Endometrial microvascular endothelial cells (primary cell): ENCODE measurements around the gene GABRB1. TPM values are rescaled to one million over a fixed set of nuclear protein-coding genes. Genes with fewer than 3 reads are reported as not detected.

Source experiments
- in situ Hi-C: cut with HindIII; loops from 2 replicates; pipeline ENCODE4 v1.10.0; 2017; ENCODE audit warnings: low sequenced_read_pairs, low pct_unique_long_range_greater_than_20kb; ENCODE audit errors: inconsistent ontology term
- total RNA-seq: library from RNA; depleted of rRNA; stranded (reverse); fragments of >200 nt; gene quantifications from one replicate; pipeline ENCODE4 v1.2.3, GENCODE V29; 2015; ENCODE audit errors: inconsistent ontology term

Gene GABRB1
- total RNA-seq, 1 donor from 2014 or later = not detected

GRCh38 chr4:47101453-47101852 lies 70.1 kb downstream of the GABRB1 start:
- in situ Hi-C loops = no loop called here

GRCh38 chr4:47104986-47105385 lies 73.6 kb downstream of the GABRB1 start:
- in situ Hi-C loops = no loop called here

- in situ Hi-C loops = no loop called here
Observed at GRCh38 chr4:47106561-47106960, 75.2 kb downstream of the GABRB1 start.

- in situ Hi-C loops = no loop called here
Observed at GRCh38 chr4:47109379-47109778, 78.0 kb downstream of the GABRB1 start.

GRCh38 chr4:47110546-47111132 lies 79.3 kb downstream of the GABRB1 start:
- in situ Hi-C loops = no loop called here

- in situ Hi-C loops = no loop called here
Observed at GRCh38 chr4:47118192-47118929, 87.0 kb downstream of the GABRB1 start.

- in situ Hi-C loops = no loop called here
Observed at GRCh38 chr4:47120783-47121182, 89.4 kb downstream of the GABRB1 start.

GRCh38 chr4:47122592-47123291 lies 91.4 kb downstream of the GABRB1 start:
- in situ Hi-C loops = no loop called here

GRCh38 chr4:47128991-47129390 lies 97.6 kb downstream of the GABRB1 start:
- in situ Hi-C loops = no loop called here

GRCh38 chr4:47135210-47135609 lies 103.8 kb downstream of the GABRB1 start:
- in situ Hi-C loops = no loop called here

- in situ Hi-C loops = no loop called here
Observed at GRCh38 chr4:47143261-47143660, 111.9 kb downstream of the GABRB1 start.

GRCh38 chr4:47145630-47146029 lies 114.3 kb downstream of the GABRB1 start:
- in situ Hi-C loops = no loop called here

- in situ Hi-C loops = no loop called here
Observed at GRCh38 chr4:47154816-47155370, 123.5 kb downstream of the GABRB1 start.

- in situ Hi-C loops = no loop called here
Observed at GRCh38 chr4:47155919-47156318, 124.6 kb downstream of the GABRB1 start.

- in situ Hi-C loops = no loop called here
Observed at GRCh38 chr4:47160095-47160494, 128.7 kb downstream of the GABRB1 start.

GRCh38 chr4:47167081-47168035 lies 136.0 kb downstream of the GABRB1 start:
- in situ Hi-C loops = no loop called here

- in situ Hi-C loops = no loop called here
Observed at GRCh38 chr4:47184083-47184482, 152.7 kb downstream of the GABRB1 start.

GRCh38 chr4:47185761-47186160 lies 154.4 kb downstream of the GABRB1 start:
- in situ Hi-C loops = no loop called here

- in situ Hi-C loops = no loop called here
Observed at GRCh38 chr4:47187608-47188007, 156.2 kb downstream of the GABRB1 start.
